Activated CD4-positive, alpha-beta memory T cell treated with anti-CD3 and anti-CD28 coated beads for 36 hours (primary cell): ENCODE results near the gene KLF17. TPM values are rescaled to one million over a fixed set of nuclear protein-coding genes. Genes with fewer than 3 reads are reported as not detected.
"Not testable (repeated sequence)": the region's sequence is repeated elsewhere in the genome, so short reads cannot be mapped to it uniquely, and the experiment has no call there.

Experiments
- CTCF ChIA-PET: fragments of 350-600 bp; sonication (Branson Sonifier 250); formaldehyde crosslinking; loops from one replicate; lab custom pipeline; 2021; ENCODE audit warnings: antibody characterized with exemption, inconsistent platforms; lab: Charles Lee
- POLR2A ChIA-PET: fragments of 350-600 bp; sonication (Branson Sonifier 250); formaldehyde crosslinking; loops from one replicate; lab custom pipeline; 2021; ENCODE audit warnings: antibody characterized with exemption; lab: Charles Lee
- DNase-seq: peaks from one replicate; pipeline ENCODE4 v3.0.0-alpha.2; 2020
- H3K27ac Mint-ChIP-seq: one replicate; pipeline ENCODE4 v1.8.0; 2021; ENCODE audit warnings: mixed read lengths
- H3K27me3 Mint-ChIP-seq: one replicate; pipeline ENCODE4 v1.8.0; 2021; ENCODE audit warnings: mixed read lengths
- H3K36me3 Mint-ChIP-seq: one replicate; pipeline ENCODE4 v1.8.0; 2021; ENCODE audit warnings: mixed read lengths
- H3K4me1 Mint-ChIP-seq: one replicate; pipeline ENCODE4 v1.8.0; 2021; ENCODE audit warnings: low read depth, mixed read lengths
- H3K4me3 Mint-ChIP-seq: one replicate; pipeline ENCODE4 v1.8.0; 2021; ENCODE audit warnings: mild to moderate bottlenecking, mixed read lengths
- H3K9me3 Mint-ChIP-seq: one replicate; pipeline ENCODE4 v1.8.0; 2021; ENCODE audit warnings: mixed read lengths
- intact Hi-C: fragments of 100-400 bp; cut with micrococcal nuclease; formaldehyde crosslinking; loops from one replicate; pipeline ENCODE4 v1.15.1; 2023
- total RNA-seq, 2 experiments: library from RNA; stranded (reverse); gene quantifications; one replicate each; pipeline ENCODE4 v1.2.3, GENCODE V29; 2021

Gene KLF17
- total RNA-seq, 2 experiments from 2014 or later, result not detected

- peaks cover 16% of the 10 kb centered on the region for H3K27me3 Mint-ChIP-seq
- no peak overlapping the region for H3K4me3 Mint-ChIP-seq
- H3K27ac Mint-ChIP-seq, result no peak overlapping the region
- no peaks in the 10 kb centered on the region for H3K36me3 Mint-ChIP-seq
- no peaks in the 10 kb centered on the region for H3K4me1 Mint-ChIP-seq
- ChIA-PET CTCF (interaction anchor here (1.9 kb wide), 1 partner anchor 9 kb away, joined by 9 read pairs; no protein-coding TSS in a partner anchor), POLR2A (no interaction called here)
- intact Hi-C loops, result no loop called here
- no peak for DNase-seq
- H3K9me3 Mint-ChIP-seq, result no peaks in the 10 kb centered on the region
These were observed 6.1 kb upstream of the KLF17 start for GRCh38 chr1:44112486-44112885.

GRCh38 chr1:44113095-44113609 is 5.5 kb upstream of the KLF17 start:
- Mint-ChIP-seq H3K36me3 (no peaks in the 10 kb centered on the region), H3K4me3 (no peak overlapping the region)

GRCh38 chr1:44114098-44114497 is 4.5 kb upstream of the KLF17 start:
- Mint-ChIP-seq H3K36me3 (no peaks in the 10 kb centered on the region), H3K27me3 (peaks cover 11% of the 10 kb centered on the region), H3K27ac (no peak overlapping the region), H3K4me3 (no peak overlapping the region), H3K4me1 (no peaks in the 10 kb centered on the region), H3K9me3 (no peaks in the 10 kb centered on the region)
- ChIA-PET POLR2A (no interaction called here), CTCF (no interaction called here)
- intact Hi-C loops, result no loop called here
- no peak for DNase-seq

More at GRCh38 chr1:44113095-44113609, 5.5 kb upstream of the KLF17 start:
- Mint-ChIP-seq H3K9me3 (no peaks in the 10 kb centered on the region), H3K4me1 (no peaks in the 10 kb centered on the region), H3K27ac (no peak overlapping the region), H3K27me3 (peaks cover 15% of the 10 kb centered on the region)
- DNase-seq, result no peak
- POLR2A ChIA-PET, result no interaction called here
- intact Hi-C loops, result no loop called here
- CTCF ChIA-PET, result no interaction called here

- intact Hi-C loops, H3K27ac Mint-ChIP-seq, DNase-seq, H3K36me3 Mint-ChIP-seq, POLR2A ChIA-PET, H3K4me1 Mint-ChIP-seq, H3K4me3 Mint-ChIP-seq, CTCF ChIA-PET, H3K9me3 Mint-ChIP-seq: not testable (repeated sequence)
- H3K27me3 Mint-ChIP-seq, result peaks cover 11% of the 10 kb centered on the region
These were observed 1.3 kb upstream of the KLF17 start for GRCh38 chr1:44117272-44117671.

GRCh38 chr1:44119525-44119924 is 904 bp downstream of the KLF17 start:
- ChIA-PET CTCF (no interaction called here), POLR2A (no interaction called here)
- Mint-ChIP-seq H3K9me3 (no peaks in the 10 kb centered on the region), H3K27ac (no peak overlapping the region), H3K4me1 (no peaks in the 10 kb centered on the region), H3K27me3 (peaks cover 5% of the 10 kb centered on the region), H3K36me3 (no peaks in the 10 kb centered on the region), H3K4me3 (no peak overlapping the region)
- intact Hi-C loops, result no loop called here
- no peak for DNase-seq

- no peak overlapping the region for H3K4me3 Mint-ChIP-seq
- ChIA-PET POLR2A (no interaction called here), CTCF (no interaction called here)
- H3K36me3 Mint-ChIP-seq, result no peaks in the 10 kb centered on the region
- DNase-seq, result no peak
- H3K9me3 Mint-ChIP-seq, result no peaks in the 10 kb centered on the region
- H3K4me1 Mint-ChIP-seq, result no peaks in the 10 kb centered on the region
- H3K27me3 Mint-ChIP-seq, result peaks cover 4% of the 10 kb centered on the region
- intact Hi-C loops, result no loop called here
- H3K27ac Mint-ChIP-seq, result no peak overlapping the region
These were observed 1.9 kb downstream of the KLF17 start for GRCh38 chr1:44120398-44120949.

- H3K36me3 Mint-ChIP-seq, result no peaks in the 10 kb centered on the region
- intact Hi-C loops, result no loop called here
- peaks cover 21% of the 10 kb centered on the region for H3K27me3 Mint-ChIP-seq
- no peak for DNase-seq
- ChIA-PET POLR2A (no interaction called here), CTCF (no interaction called here)
- H3K4me1 Mint-ChIP-seq, result no peaks in the 10 kb centered on the region
- no peak overlapping the region for H3K4me3 Mint-ChIP-seq
- no peaks in the 10 kb centered on the region for H3K9me3 Mint-ChIP-seq
- H3K27ac Mint-ChIP-seq, result no peak overlapping the region
These were observed 11.2 kb downstream of the KLF17 start for GRCh38 chr1:44129616-44130500.

- CTCF ChIA-PET, result no interaction called here
- no peak for DNase-seq
- Mint-ChIP-seq H3K9me3 (no peaks in the 10 kb centered on the region), H3K4me1 (no peaks in the 10 kb centered on the region), H3K27me3 (peaks cover 17% of the 10 kb centered on the region), H3K27ac (no peak overlapping the region), H3K36me3 (no peaks in the 10 kb centered on the region), H3K4me3 (no peak overlapping the region)
- intact Hi-C loops, result no loop called here
- POLR2A ChIA-PET, result no interaction called here
These were observed 12.8 kb downstream of the KLF17 start for GRCh38 chr1:44131411-44131810.

- CTCF ChIA-PET, result no interaction called here
These were observed 15.7 kb downstream of the KLF17 start for GRCh38 chr1:44134071-44134920.

GRCh38 chr1:44135886-44136285 is 17.3 kb downstream of the KLF17 start:
- peaks cover 4% of the 10 kb centered on the region for H3K27me3 Mint-ChIP-seq
- no peak for DNase-seq
- H3K27ac Mint-ChIP-seq, result no peak overlapping the region
- no peaks in the 10 kb centered on the region for H3K36me3 Mint-ChIP-seq
- POLR2A ChIA-PET, result no interaction called here
- no peaks in the 10 kb centered on the region for H3K9me3 Mint-ChIP-seq
- H3K4me1 Mint-ChIP-seq, result no peaks in the 10 kb centered on the region
- intact Hi-C loops, result no loop called here
- no peak overlapping the region for H3K4me3 Mint-ChIP-seq
- CTCF ChIA-PET, result no interaction called here

More at GRCh38 chr1:44134071-44134920, 15.7 kb downstream of the KLF17 start:
- intact Hi-C loops, result no loop called here
- Mint-ChIP-seq H3K27me3 (peaks cover 3% of the 10 kb centered on the region), H3K4me3 (no peak overlapping the region), H3K27ac (no peak overlapping the region), H3K4me1 (no peaks in the 10 kb centered on the region), H3K9me3 (no peaks in the 10 kb centered on the region), H3K36me3 (no peaks in the 10 kb centered on the region)
- no peak for DNase-seq
- POLR2A ChIA-PET, result no interaction called here

- Mint-ChIP-seq H3K4me3 (no peak overlapping the region), H3K27ac (no peak overlapping the region), H3K27me3 (peaks cover 9% of the 10 kb centered on the region), H3K4me1 (no peaks in the 10 kb centered on the region), H3K36me3 (no peaks in the 10 kb centered on the region), H3K9me3 (no peaks in the 10 kb centered on the region)
- intact Hi-C loops, result no loop called here
- CTCF ChIA-PET, result no interaction called here
- no peak for DNase-seq
- POLR2A ChIA-PET, result no interaction called here
These were observed 19.6 kb downstream of the KLF17 start for GRCh38 chr1:44138239-44138638.

- CTCF ChIA-PET, H3K9me3 Mint-ChIP-seq, POLR2A ChIA-PET, H3K27me3 Mint-ChIP-seq, H3K4me1 Mint-ChIP-seq, H3K4me3 Mint-ChIP-seq, H3K27ac Mint-ChIP-seq, H3K36me3 Mint-ChIP-seq, intact Hi-C loops, DNase-seq: not testable (repeated sequence)
These were observed 20.9 kb downstream of the KLF17 start for GRCh38 chr1:44139565-44139964.
